IMR-90 (cell line): Measurements from ENCODE around the gene ERICH2. TPM values are rescaled to one million over a fixed set of nuclear protein-coding genes. Genes with fewer than 3 reads are reported as not detected.

ENCODE experiments used
- ATAC-seq: fragments of 200-7000 bp; cut with Tn5 transposase; 2 replicates; pipeline ENCODE4 v1.9.1; 2020; ENCODE audit warnings: low read depth, mild to moderate bottlenecking, moderate library complexity
- BruUV-seq: library from RNA; stranded (reverse); fragments of 400-500 nt; replicated peaks from 2 replicates; lab custom pipeline; 2021; lab: Mats Ljungman, UMichigan
- CTCF ChIA-PET: fragments of 300-600 bp; formaldehyde crosslinking; extraction: SDS; loops from one replicate; lab custom pipeline; 2021; ENCODE audit warnings: antibody characterized with exemption; lab: Yijun Ruan, JAX
- POLR2A ChIA-PET: fragments of 300-600 bp; sonication (Branson Sonifier 250); formaldehyde crosslinking; loops from one replicate; lab custom pipeline; 2022; ENCODE audit warnings: antibody characterized with exemption; ENCODE audit not compliant: unreplicated experiment; lab: Charles Lee
- DNase-seq: peaks from one replicate; pipeline ENCODE4 v3.0.0; 2013
- H2AFZ ChIP-seq: replicated peaks from 2 replicates; pipeline ENCODE3; 2013; ENCODE audit warnings: low read length, mild to moderate bottlenecking; ENCODE audit not compliant: poor library complexity
- H2AK5ac ChIP-seq: 2 replicates; pipeline ENCODE4 v1.6.1; 2013; ENCODE audit warnings: low read depth, low read length, inconsistent platforms
- H2AK9ac ChIP-seq: replicated peaks from 2 replicates; pipeline ENCODE3; 2013; ENCODE audit warnings: mild to moderate bottlenecking, low read depth, low read length, moderate library complexity; ENCODE audit not compliant: poor library complexity
- H2BK120ac ChIP-seq: 2 replicates; pipeline ENCODE4 v1.6.1; 2013; ENCODE audit warnings: low read depth, low read length, inconsistent platforms
- H2BK15ac ChIP-seq: 3 replicates; pipeline ENCODE4 v1.6.1; 2013; ENCODE audit warnings: low read depth, low read length, inconsistent platforms
- H2BK20ac ChIP-seq: 2 replicates; pipeline ENCODE4 v1.6.1; 2013; ENCODE audit warnings: low read depth, mild to moderate bottlenecking, inconsistent platforms, low read length, moderate library complexity
- H2BK5ac ChIP-seq: 2 replicates; pipeline ENCODE4 v1.6.1; 2013; ENCODE audit warnings: mild to moderate bottlenecking, low read depth, low read length, inconsistent platforms; ENCODE audit not compliant: poor library complexity, severe bottlenecking
- H3K14ac ChIP-seq: replicated peaks from 2 replicates; pipeline ENCODE4 v1.6.1; 2013; ENCODE audit warnings: low read depth, low read length, inconsistent platforms
- H3K18ac ChIP-seq: 2 replicates; pipeline ENCODE4 v1.6.1; 2013; ENCODE audit warnings: low read depth, low read length, control low read depth
- H3K23ac ChIP-seq: 2 replicates; pipeline ENCODE4 v1.6.1; 2013; ENCODE audit warnings: low read depth, low read length, inconsistent platforms
- H3K27ac ChIP-seq: 2 replicates; pipeline ENCODE4 v1.5.1; 2013; ENCODE audit warnings: mild to moderate bottlenecking, control low read depth, low read length; ENCODE audit not compliant: insufficient read depth
- H3K27me3 ChIP-seq: 2 replicates; pipeline ENCODE4 v1.6.1; 2013; ENCODE audit warnings: low read length; ENCODE audit not compliant: control insufficient read depth, insufficient read depth
- H3K36me3 ChIP-seq: 2 replicates; pipeline ENCODE4 v1.6.1; 2013; ENCODE audit warnings: low read length, mixed read lengths; ENCODE audit not compliant: control insufficient read depth, insufficient read depth
- H3K4ac ChIP-seq: 2 replicates; pipeline ENCODE4 v1.6.1; 2013; ENCODE audit warnings: low read depth, low read length, inconsistent platforms
- H3K4me1 ChIP-seq: 2 replicates; pipeline ENCODE4 v1.6.1; 2013; ENCODE audit warnings: low read length, mixed read lengths; ENCODE audit not compliant: control insufficient read depth, insufficient read depth
- H3K4me2 ChIP-seq: 2 replicates; pipeline ENCODE4 v1.6.1; 2013; ENCODE audit warnings: low read depth, mild to moderate bottlenecking, control low read depth, low read length, moderate library complexity
- H3K4me3 ChIP-seq: 2 replicates; pipeline ENCODE4 v1.5.1; 2013; ENCODE audit warnings: low read depth, mild to moderate bottlenecking, control low read depth, low read length, moderate library complexity; ENCODE audit not compliant: insufficient read depth
- H3K56ac ChIP-seq: 2 replicates; pipeline ENCODE4 v1.6.1; 2013; ENCODE audit warnings: low read length, inconsistent platforms; ENCODE audit not compliant: insufficient read depth; ENCODE audit errors: extremely low read depth
- H3K79me1 ChIP-seq, 2 experiments: 2 replicates each; pipeline ENCODE4 v1.6.1; 2013; ENCODE audit warnings: low read length in 2 of 2, inconsistent platforms in 1 of 2, low read depth in 1 of 2
- H3K9ac ChIP-seq: 2 replicates; pipeline ENCODE4 v1.6.1; 2013; ENCODE audit warnings: low read depth, low read length, control low read depth
- H3K9me1 ChIP-seq: 2 replicates; pipeline ENCODE4 v1.6.1; 2013; ENCODE audit warnings: low read length, inconsistent platforms; ENCODE audit not compliant: insufficient read depth
- H3K9me3 ChIP-seq: 2 replicates; pipeline ENCODE4 v1.6.1; 2013; ENCODE audit warnings: low read length; ENCODE audit not compliant: control insufficient read depth, insufficient read depth
- H4K20me1 ChIP-seq: 2 replicates; pipeline ENCODE4 v1.6.1; 2013; ENCODE audit warnings: low read length, inconsistent platforms; ENCODE audit not compliant: insufficient read depth
- H4K5ac ChIP-seq: 2 replicates; pipeline ENCODE4 v1.6.1; 2013; ENCODE audit warnings: mild to moderate bottlenecking, low read depth, low read length, control low read depth
- H4K8ac ChIP-seq, 2 experiments: 2 replicates each; pipeline ENCODE4 v1.6.1; 2013; ENCODE audit warnings: low read depth in 2 of 2, low read length in 2 of 2, control low read depth in 1 of 2, inconsistent platforms in 1 of 2
- H4K91ac ChIP-seq: 2 replicates; pipeline ENCODE4 v1.6.1; 2013; ENCODE audit warnings: low read depth, low read length, inconsistent platforms; ENCODE audit not compliant: insufficient read depth
- BHLHE40 ChIP-seq: fragments of 150-350 bp; IDR thresholded peaks from 2 replicates; pipeline ENCODE4 v1.6.1; 2016; ENCODE audit warnings: mild to moderate bottlenecking, low read depth, low read length
- CEBPB ChIP-seq: IDR thresholded peaks from 2 replicates; pipeline ENCODE4 v1.6.1; 2012; ENCODE audit warnings: low read depth, low read length, improper control_type of control experiment
- CHD1 ChIP-seq: IDR thresholded peaks from 2 replicates; pipeline ENCODE4 v1.6.1; 2012; ENCODE audit warnings: low read depth, low read length, improper control_type of control experiment
- CTCF ChIP-seq: conservative IDR thresholded peaks from 2 replicates; pipeline ENCODE4 v1.5.1; 2012; ENCODE audit warnings: mild to moderate bottlenecking, low read depth, low read length, improper control_type of control experiment
- ELK1 ChIP-seq: fragments of 150-350 bp; IDR thresholded peaks from 2 replicates; pipeline ENCODE4 v1.6.1; 2016; ENCODE audit warnings: low read depth, mild to moderate bottlenecking, low read length, moderate library complexity, borderline replicate concordance
- FOS ChIP-seq: fragments of 150-350 bp; IDR thresholded peaks from 2 replicates; pipeline ENCODE4 v1.6.1; 2016; ENCODE audit warnings: low read depth, low read length
- MAFK ChIP-seq: IDR thresholded peaks from 2 replicates; pipeline ENCODE4 v1.6.1; 2012; ENCODE audit warnings: low read depth, low read length, improper control_type of control experiment
- MAZ ChIP-seq: IDR thresholded peaks from 2 replicates; pipeline ENCODE4 v1.6.1; 2012; ENCODE audit warnings: low read depth, mild to moderate bottlenecking, low read length, improper control_type of control experiment, moderate library complexity, borderline replicate concordance
- MXI1 ChIP-seq: IDR thresholded peaks from 2 replicates; pipeline ENCODE4 v1.6.1; 2012; ENCODE audit warnings: low read depth, mild to moderate bottlenecking, low read length, moderate library complexity, borderline replicate concordance
- NFE2L2 ChIP-seq: fragments of 150-350 bp; IDR thresholded peaks from 2 replicates; pipeline ENCODE4 v1.6.1; 2016; ENCODE audit warnings: low read depth, mild to moderate bottlenecking, low read length
- POLR2A ChIP-seq: IDR thresholded peaks from 2 replicates; pipeline ENCODE4 v1.6.1; 2012; ENCODE audit warnings: mild to moderate bottlenecking, low read depth, low read length
- RAD21 ChIP-seq: IDR thresholded peaks from 2 replicates; pipeline ENCODE4 v1.6.1; 2012; ENCODE audit warnings: low read length, improper control_type of control experiment
- RCOR1 ChIP-seq: IDR thresholded peaks from 2 replicates; pipeline ENCODE4 v1.6.1; 2012; ENCODE audit warnings: mild to moderate bottlenecking, low read length, improper control_type of control experiment; ENCODE audit not compliant: insufficient replicate concordance
- RFX5 ChIP-seq: IDR thresholded peaks from 2 replicates; pipeline ENCODE4 v1.8.0; 2012; ENCODE audit warnings: low read depth, mild to moderate bottlenecking, low read length, moderate library complexity
- SMC3 ChIP-seq: fragments of 150-350 bp; IDR thresholded peaks from 2 replicates; pipeline ENCODE4 v1.6.1; 2016; ENCODE audit warnings: low read depth, mild to moderate bottlenecking, antibody characterized with exemption, low read length, moderate library complexity
- USF2 ChIP-seq: fragments of 150-350 bp; IDR thresholded peaks from 2 replicates; pipeline ENCODE4 v1.6.1; 2017; ENCODE audit warnings: mild to moderate bottlenecking, antibody characterized with exemption, low read length, low read depth
- WGBS, 2 experiments: methylation state at CpG; one replicate each; pipeline versions ENCODE4 v1.1.5 to v1.1.7; 2013; ENCODE audit warnings: missing lambda C conversion rate in 2 of 2; ENCODE audit not compliant: insufficient read length in 1 of 2; ENCODE audit errors: extremely low coverage in 2 of 2; 5-methylcytosine and 5-hydroxymethylcytosine counted together
- dilution Hi-C: fragments of 300-500 bp; cut with HindIII; formaldehyde crosslinking; loops from one replicate; pipeline ENCODE4 v1.14.3; 2018; ENCODE audit warnings: low sequenced_read_pairs; ENCODE audit not compliant: unreplicated experiment
- in situ Hi-C: fragments of 300-500 bp; cut with MboI; formaldehyde crosslinking; loops from 3 replicates; pipeline ENCODE4 v1.14.3; 2019; ENCODE audit warnings: low sequenced_read_pairs, inconsistent platforms, mixed read lengths
- intact Hi-C: fragments of 100-400 bp; cut with micrococcal nuclease; formaldehyde crosslinking; loops from 2 replicates; pipeline ENCODE4 v1.10.0; 2022
- polyA plus RNA-seq, 3 experiments: library from polyadenylated mRNA; depleted of rRNA; stranded (reverse); fragments of >200 nt; gene quantifications; 2 replicates each; pipeline ENCODE4 v1.2.3, GENCODE V29; 2012; ENCODE audit warnings: low replicate concordance in 1 of 3
- total RNA-seq: library from RNA; depleted of rRNA; stranded (reverse); fragments of >200 nt; gene quantifications from 2 replicates; pipeline ENCODE4 v1.2.3, GENCODE V29; 2012

ERICH2 gene
- total and polyA plus RNA-seq, 2 of the 4 experiments (the other 2 are of a cell fraction), result not detected

GRCh38 chr2:170847716-170848115 lies 77.5 kb downstream of the ERICH2 start:
- Histone ChIP-seq H3K14ac (no peak overlapping the region), H3K36me3 (no peaks in the 10 kb centered on the region), H4K91ac (no peak overlapping the region), H3K4me1 (no peaks in the 10 kb centered on the region), H3K23ac (no peak overlapping the region), H3K27ac (no peak overlapping the region), H3K9me1 (no peaks in the 10 kb centered on the region), H4K5ac (no peak overlapping the region), H3K4me2 (no peak overlapping the region), H3K79me1 (no peaks in the 10 kb centered on the region), H2BK20ac (no peak overlapping the region), H4K8ac (no peak overlapping the region), H2BK120ac (no peak overlapping the region), H3K18ac (no peak overlapping the region), H2AK5ac (no peak overlapping the region), H2BK15ac (no peak overlapping the region), H3K4ac (no peak overlapping the region), H2AK9ac (no peak overlapping the region), H2BK5ac (no peak overlapping the region), H4K20me1 (no peaks in the 10 kb centered on the region), H3K9ac (no peak overlapping the region), H3K9me3 (no peaks in the 10 kb centered on the region), H2AFZ (no peak overlapping the region), H3K4me3 (no peak overlapping the region), H3K27me3 (peaks cover 2% of the 10 kb centered on the region), H3K56ac (no peak overlapping the region)
- POLR2A ChIA-PET, result no interaction called here
- DNase-seq (no peak), ATAC-seq (no peak)
- WGBS, 2 experiments, result 33% methylated on average over 1 of the region's 4 CpGs; no CpG with 5 or more reads in 1 of the 2 experiments
- TF ChIP-seq BHLHE40 (no peak), ELK1 (no peak), CTCF (no peak), SMC3 (no peak), MAZ (no peak), CEBPB (no peak), RAD21 (no peak), RFX5 (no peak), RCOR1 (no peak), POLR2A (no peak), NFE2L2 (no peak), MAFK (no peak), MXI1 (no peak), CHD1 (no peak), FOS (no peak), USF2 (no peak)
- in situ Hi-C loops (no loop called here), dilution Hi-C loops (no loop called here), intact Hi-C loops (no loop called here)
- CTCF ChIA-PET, result no interaction called here
- BruUV-seq, result no TSS peak
